HCEC 1CT (cell line): Measurements from ENCODE around the gene MOB3A.
A peak's percentile ranks its signal among the peaks of the same experiment; 100 is the strongest.
"Not testable (repeated sequence)": the region's sequence is repeated elsewhere in the genome, so short reads cannot be mapped to it uniquely, and the experiment has no call there.

Source experiments
- DNase-seq: peaks from one replicate; pipeline ENCODE4 v3.0.0-alpha.2; 2017

Gene MOB3A

DNA sequence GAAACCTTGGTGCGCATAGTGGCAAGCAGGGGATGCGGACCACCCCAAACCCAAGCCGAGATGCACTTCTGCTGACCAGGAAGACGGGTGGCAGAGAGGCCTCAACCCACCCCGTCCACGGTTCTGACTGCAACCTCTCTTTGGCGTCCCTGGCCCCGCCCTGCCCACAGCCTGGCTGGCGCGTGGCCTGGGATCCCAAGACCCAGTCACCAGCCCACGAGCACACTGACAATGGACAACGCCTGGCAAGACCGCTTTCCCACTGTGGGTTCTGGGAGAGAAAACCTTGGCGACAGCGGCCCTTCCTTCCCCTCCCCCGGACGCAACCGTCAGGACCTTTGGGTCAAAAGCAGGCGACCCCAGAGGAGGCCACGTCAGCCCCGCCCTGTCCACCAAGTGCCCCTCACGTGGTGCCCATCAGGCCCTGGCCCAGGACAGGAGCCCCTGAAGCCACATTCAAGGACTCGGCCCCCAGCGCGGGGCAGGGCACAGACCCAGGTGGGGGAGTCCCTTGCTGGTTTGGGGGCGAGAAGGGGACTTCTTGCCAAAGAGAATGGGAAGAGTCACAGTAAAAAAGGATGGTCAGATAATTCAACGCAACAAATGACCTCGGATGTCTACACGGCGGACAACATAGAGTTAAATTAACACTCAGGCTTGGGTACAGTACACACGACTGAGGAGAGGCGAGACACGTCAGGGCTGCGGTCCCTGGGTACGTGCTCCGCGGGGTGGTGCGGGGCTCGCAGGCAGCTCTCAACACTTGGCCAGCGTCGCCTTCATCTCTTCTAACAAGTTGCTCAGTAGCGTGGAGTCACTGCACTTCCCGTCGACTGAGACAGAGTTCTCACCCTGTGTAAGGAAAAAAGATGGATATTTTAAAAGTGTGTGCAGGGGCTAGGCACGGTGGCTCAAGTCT is 5.5 kb upstream of the MOB3A start:
- DNase-seq = no peak

DNA sequence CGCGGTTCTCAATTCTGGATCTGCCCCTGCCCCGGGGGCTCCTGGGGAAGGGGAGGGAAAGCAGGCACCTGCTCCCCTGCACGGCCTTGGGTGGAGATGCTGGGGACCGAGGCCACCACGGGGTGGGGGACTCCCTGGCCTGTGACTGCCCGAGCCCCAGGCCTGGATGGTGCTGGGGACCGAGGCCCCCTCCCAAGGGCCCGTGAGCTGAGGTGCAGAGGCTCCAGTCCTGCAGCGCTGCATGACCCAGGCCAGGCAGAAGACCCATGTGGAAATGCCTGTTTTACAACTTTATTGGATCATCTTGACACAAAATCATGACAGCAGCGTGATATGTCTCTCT is 4.6 kb upstream of the MOB3A start:
- DNase-seq = no peak

DNA sequence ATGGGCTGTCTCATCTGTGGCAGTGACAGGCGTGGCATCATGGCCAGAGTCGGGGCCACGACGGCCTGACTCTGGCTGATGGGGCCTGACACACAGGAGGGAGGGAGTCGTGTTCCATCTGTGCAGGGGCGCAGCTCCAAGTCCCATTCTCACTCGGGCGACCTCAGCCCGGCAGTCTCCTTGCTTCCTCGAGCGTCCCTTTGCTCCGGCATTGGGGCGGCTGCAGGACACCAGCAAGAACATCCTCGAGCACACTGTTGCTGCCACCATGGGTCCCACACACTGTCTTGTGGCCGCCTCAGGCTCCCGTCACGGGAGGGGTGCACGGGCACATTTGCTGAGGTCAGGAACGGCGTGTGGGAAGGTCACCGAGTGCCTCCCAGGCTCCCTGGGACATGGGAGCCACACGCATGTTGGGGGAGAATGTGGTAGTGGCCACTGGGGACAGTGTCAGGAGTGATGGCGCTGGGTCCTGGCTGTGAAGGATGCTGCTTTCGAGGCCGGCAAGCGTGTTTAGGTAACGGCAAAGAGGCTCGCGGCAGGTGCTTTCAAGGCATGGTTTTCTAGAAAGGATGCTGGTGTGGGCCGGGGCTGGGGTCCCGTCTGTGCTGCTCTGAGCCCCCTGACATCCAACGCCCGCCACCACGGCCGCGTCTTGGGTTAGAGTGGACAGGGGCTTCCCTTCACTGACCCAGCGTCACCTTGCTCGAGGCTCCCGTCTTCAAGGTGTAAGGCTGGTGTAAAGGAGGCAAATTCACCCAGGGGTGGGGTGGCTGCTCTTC is 4.0 kb upstream of the MOB3A start:
- DNase-seq = no peak

DNA sequence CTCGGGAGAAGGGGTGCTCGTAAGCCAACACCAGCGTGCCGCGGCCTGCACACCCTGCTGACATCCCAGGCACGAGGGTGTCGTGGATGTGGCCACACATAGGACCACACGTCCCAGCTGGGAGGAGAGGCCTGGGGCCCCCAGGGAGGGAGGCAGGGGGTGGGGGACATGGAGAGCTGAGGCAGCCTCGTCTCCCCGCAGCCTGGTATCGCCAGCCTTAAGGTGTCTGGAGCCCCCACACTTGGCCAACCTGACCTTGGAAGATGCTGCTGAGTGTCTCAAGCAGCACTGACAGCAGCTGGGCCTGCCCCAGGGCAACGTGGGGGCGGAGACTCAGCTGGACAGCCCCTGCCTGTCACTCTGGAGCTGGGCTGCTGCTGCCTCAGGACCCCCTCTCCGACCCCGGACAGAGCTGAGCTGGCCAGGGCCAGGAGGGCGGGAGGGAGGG is 3.0 kb upstream of the MOB3A start:
- no peak for DNase-seq

DNA sequence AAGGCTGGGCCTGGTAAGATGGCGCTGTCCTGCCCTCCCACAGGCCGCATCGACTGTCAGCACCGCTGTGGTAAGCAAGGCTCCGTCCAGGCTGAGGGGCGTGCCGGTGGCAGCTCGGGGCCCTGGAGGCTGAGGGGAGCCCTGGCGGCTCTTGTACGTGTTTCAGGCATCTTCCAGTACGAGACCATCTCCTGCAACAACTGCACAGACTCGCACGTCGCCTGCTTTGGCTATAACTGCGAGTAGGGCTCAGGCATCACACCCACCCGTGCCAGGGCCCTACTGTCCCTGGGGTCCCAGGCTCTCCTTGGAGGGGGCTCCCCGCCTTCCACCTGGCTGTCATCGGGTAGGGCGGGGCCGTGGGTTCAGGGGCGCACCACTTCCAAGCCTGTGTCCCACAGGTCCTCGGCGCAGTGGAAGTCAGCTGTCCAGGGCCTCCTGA is 1.8 kb upstream of the MOB3A start:
- no peak for DNase-seq

DNA sequence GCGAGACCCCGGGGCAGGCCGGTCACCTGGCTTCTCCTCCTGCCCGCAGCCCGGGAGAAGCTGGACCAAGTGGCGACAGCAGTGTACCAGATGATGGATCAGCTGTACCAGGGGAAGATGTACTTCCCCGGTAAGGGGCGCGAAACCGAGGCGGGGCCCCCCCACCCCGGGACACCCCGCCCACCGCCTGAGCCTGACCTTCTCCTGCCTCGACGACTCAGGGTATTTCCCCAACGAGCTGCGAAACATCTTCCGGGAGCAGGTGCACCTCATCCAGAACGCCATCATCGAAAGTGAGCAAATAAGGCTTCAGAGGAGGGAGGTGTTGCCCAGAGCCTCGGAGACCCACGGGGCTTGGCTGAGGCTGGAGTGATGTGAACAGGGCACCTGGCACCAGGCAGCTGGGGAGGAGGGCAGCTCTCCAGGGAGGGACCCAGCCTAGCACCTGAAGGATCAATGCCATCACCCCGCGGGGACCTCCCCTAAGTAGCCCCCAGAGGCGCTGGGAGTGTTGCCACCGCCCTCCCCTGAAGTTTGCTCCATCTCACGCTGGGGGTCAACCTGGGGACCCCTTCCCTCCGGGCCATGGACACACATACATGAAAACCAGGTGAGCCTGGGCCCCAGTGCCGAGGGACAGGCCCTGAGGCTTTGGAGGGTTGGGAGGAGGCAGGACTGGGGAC is 1.2 kb upstream of the MOB3A start:
- DNase-seq = no peak

DNA sequence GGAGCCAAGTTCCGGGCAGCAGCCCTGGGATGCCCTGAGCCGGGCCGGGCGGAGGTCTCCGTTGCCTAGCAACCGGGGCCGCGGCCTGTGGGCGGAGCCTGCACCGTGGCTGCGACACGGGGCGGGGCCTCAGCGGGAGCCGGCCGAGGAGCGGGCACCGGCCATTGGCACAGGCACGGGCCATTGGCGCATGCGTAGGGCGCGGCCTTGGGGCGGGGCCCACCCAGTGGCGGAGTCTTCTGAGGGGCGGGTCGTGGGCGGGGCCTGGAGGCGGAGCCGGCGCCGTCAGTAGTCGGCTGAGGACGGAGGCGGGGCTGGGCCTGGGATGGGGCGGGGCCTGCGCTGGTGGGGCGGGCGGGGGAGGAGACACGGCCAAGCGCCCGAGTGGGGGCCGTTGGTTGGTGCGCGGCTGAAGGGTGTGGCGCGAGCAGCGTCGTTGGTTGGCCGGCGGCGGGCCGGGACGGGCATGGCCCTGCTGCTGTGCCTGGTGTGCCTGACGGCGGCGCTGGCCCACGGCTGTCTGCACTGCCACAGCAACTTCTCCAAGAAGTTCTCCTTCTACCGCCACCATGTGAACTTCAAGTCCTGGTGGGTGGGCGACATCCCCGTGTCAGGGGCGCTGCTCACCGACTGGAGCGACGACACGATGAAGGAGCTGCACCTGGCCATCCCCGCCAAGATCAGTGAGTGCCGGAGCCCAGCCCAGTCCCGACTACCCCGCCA is 515 bp upstream of the MOB3A start, which contains the start of gene IZUMO4:
Gene IZUMO4, plus strand, starts transcription at position 436 of the 723 bp plus-strand sequence. Its CDS starts 31 bp downstream, at position 467.
- DNase-seq = peak; percentile 96

DNA sequence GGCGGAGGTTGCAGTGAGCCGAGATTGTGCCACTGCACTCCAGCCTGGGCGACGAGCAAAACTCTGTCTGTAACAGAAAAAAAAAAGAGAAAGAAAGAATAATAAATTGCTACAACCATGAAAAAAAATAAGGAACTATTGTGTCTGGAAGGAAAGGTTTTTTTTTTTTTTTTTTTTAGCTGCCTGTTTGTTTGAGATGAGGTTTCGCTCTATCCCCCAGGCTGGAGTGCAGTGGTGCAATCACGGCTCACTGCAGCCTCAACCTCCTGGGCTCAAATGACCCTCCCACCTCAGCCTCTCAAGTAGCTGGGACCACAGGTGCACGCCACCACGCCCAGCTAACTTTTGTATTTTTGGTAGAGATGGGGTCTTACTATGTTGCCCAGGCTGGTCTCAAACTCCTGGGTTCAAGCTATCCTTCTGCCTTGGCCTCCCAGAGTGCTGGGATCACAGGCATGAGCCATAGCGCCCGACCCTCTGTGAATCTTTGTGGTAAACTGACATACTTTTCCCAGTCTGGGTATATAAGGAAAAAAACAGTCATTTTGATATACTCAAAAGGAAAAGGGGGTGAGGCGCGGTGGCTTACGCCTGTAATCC is 4.1 kb downstream of the MOB3A start:
- DNase-seq = not testable (repeated sequence)

DNA sequence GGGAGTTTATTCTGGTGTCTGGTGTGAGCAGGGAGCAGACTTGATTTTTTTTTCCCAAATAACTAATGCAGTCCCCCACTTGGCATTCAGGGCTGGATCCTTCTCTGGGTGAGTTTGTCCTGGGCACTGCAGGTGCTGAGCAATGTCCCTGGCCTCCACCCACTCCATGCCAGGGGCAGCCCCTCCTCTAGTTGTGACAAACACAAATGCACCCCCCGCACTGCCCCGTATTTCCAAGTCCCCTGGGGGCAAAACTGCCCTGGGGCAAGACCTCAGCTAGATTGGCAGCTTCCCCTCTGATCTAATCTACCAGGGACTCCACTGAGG is 6.4 kb downstream of the MOB3A start:
- no peak for DNase-seq

DNA sequence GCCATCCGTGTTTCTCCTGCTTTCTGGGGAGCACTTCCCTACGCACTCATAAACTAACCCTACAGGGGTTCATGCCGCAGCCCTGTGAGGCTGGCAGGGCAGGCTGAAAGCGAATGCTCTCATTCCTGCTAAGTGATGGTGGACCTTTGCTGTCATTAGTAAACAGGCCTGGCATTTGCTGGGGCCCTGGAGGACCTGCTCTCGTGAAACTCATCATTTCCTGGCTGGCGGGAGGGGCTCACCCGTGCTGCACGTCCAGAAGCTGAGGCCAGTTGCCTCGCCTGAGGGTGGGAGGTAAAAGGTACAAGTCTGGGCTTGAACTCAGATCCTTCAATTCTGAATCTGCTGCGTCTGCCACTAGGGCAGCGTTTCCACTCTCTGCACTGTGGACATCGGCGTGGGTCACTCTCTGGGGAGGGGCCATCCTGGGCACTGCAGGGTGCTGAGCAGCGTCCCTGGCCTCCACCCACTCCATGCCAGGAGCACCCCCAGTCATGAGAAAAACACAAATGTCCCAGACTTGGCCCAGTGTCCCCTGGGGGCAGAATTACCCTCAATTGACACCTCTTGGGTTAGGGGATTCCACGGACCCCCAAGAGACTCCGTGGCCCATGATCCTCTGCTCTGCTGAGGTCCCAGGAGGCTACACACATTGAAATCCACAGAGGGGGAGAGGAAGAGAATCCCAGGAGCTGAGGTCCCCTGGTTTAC is 7.0 kb downstream of the MOB3A start:
- DNase-seq = no peak

DNA sequence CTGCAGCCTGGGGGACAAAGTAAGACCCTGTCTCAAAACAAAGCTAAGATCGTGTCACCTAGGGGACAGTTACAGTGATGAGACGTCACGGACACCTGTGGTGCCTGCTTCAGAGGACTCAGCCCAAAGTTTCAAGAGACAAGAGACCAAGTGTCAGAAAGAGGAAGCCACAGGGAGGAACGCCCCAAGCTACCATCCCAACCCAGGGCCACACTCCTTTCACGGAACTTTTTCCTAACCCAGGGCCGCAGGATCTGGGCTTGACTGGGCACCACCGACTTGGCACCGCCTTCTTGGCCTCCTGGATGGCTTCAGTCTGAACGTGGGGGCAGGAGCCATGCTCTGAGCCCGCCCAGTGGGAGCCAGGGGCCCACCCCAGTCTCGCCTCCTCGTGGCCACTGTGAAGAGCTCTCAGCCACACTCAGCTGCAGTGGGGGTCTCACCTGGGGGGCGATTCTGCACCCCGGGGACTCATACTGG is 8.5 kb downstream of the MOB3A start:
- no peak for DNase-seq

DNA sequence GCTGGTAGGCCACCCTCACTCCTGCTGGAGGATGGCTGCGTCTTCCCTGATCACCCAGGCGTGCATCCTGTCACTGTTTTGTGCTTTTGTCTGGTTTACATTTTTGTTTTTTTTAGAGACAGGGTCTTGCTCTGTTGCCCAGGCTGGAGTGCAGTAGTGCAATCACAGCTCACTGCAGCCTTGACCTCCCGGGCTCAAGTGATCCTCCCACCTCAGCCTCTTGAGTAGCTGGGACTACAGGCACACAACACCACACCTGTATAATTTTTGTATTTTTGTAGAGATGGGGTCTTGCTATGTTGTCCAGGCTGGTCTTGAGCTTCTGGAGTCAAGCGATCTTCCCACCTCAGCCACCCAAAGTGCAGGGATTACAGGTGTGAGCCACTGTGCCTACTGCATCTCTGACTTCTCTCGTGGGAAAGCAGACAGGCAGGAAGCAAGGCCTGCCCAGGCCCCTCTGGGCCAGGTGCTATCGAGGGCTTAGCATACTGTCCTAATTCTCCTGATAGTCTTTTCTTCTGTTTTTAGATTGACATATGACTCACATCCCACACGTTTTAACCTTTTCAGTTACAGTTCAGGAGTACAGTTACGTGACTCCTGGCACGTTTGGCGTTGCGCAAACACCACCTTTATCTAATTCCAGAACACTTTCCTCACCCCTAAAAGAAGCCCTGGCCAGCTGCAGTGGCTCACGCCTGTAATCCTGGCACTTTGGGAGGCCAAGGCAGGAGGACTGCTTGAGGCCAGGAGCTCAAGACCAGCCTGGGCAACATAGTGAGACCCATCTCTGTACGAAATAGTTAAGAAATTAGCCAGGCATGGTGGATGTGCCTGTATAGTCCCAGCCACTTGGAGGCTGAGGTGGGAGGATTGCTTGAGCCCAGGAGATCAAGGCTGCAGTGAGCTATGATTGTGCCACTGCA is 9.2 kb downstream of the MOB3A start:
- peak; percentile 7 for DNase-seq

DNA sequence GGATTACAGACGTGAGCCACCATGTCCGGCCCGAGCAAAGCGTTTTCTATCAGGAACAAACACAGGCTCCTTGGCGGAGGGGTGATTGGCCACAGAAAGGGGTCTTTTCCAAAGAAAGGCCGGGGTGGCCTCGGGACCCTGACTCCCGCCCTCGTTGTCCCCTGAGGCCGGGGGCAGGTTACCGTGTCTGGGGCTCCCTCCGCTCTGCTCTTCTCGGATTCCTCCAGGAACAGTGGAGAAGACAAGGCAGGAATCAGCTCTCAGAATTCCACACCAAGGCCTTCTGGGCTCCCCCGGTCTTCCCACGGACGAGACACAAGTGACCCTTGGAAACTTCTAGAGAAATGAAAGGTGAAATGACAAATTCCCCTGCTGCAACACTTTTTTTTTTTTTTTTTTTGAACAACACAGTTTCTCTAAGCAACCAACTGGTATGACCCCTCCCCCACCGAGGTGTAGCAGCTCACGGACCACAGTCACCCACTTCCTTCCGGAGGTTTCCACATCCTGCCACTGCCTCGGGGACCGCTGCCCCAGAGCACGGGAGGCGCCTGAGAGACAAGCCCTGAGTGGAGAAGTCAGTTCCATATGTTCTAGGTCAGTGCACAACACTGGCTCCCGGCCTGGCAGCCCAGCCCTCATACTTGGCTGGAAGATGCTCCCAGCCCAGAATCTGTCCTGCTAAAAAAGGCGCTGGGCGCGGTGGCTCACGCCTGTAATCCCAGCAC is 11.0 kb downstream of the MOB3A start:
- DNase-seq = no peak

DNA sequence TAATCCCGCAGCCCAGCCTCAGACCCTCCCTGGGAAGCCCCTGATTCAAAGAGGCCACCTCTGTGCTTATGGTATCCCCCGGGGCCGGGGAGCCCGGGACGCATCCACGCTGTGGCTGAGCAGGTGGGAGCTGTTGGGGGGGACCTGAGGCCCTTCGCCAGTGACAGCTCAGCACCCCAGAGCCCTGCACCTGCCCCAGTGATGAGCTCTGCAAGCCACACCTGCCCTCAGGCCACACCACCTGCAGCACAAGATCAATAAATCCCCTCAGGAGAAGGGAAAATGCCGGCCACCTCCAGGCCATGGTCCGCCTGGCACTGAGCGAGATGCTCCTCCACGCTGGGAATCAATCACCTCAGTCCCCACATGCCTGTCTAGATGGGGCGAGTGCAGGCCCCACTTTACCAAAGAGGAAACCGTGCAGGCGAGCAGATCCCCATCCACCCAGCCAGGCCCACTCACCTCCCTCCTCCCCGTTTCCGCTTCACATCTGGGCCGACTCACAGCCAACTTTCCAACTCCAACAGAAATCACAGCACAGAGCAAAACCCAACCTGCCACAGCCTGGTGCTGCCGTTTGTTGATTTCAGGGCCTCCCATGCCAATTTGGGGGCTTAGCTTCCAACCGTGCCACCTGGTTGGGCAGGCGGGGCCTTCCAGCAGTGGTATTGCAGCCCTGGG is 12.8 kb downstream of the MOB3A start:
- no peak for DNase-seq

DNA sequence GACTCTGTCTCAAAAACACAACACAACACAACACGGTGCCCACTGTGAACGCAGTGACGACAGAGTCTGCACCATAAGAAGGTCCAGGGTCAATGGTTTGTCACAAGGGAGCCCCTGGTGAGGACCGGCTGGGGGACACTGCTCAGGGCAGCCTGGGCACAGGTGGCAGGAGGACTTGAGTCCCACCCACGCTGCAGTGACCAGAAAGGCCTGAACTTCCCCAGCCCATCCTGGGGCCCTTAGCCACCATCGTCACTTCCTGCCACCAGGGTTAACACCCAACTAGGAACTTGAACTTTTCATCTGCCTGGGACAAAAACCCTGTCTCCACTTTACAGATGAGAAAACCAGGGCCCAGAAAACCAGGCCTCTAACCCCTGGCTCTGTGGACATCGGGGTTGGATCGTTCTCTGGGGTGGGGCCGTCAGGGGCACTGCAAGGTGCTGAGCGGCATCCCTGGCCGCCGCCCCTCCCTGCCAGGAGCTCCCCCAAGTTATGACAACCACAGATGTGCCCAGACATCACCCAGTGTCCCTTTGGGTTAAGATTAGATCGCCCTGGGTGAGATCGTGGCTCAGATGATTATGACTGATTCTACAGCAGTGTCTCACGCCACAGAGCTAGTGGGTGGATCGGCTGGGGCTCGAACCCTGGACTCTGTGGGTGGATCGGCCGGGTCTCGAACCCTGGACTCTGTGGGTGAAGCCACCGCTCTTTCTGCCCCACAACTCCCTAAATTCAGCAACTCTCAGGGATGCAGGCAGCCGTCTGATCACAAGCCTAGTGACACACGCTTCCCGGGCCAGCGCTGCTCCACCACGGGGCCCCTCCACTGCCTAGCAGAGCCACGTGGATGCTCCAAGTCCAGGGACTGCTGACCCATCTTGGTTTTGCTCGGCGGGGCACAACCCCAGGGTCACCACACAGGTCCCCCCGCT is 14.0 kb downstream of the MOB3A start:
- no peak for DNase-seq

DNA sequence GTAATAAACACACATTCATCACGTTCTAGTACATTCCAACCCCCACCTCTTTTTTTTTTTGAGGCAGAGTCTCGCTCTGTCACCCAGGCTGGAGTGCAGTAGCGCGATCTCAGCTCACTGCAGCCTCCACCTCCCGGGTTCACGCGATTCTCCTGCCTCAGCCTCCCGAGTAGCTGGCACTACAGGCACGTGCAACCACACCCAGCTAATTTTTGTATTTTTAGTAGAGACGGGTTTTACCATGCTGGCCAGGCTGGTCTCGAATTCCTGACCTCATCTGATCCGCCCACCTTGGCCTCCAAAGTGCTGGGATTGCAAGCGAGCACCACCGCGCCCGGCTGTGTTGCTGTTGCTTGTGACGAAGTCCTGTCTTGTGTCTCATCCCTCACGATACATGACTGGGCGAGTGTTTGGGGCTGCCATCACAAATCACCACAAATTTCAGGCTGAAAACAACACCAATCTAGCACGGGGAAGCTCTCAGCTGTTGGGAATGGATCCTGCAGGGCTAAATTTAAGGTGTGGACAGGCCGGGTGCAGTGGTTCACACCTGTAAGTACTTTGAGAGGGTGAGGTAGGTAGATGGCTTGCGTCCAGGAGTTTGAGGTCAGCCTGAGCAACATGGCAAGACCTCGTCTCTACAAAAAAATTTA is 15.7 kb downstream of the MOB3A start:
- no peak for DNase-seq

DNA sequence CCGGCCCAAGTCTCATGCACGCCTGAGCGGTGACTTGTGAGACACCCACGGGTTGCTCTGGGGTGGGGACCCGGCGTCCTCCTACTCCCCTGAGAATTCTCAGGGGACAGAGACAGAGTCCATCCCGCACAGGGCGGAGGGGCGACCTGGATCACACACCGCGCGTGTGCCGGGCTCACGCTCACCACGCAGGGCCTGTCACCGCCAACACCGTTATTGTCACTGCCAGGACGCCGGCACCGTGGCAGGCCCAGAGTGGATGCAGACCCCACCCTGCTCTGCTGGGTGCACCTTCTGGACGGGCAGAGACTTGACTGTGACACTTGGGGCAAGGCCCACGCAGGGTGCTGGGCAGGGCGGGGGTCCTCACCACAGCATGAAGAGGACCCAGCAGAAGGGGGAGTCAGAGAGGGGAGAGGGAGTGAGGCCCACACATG is 16.2 kb downstream of the MOB3A start:
- DNase-seq = no peak
